ENCODE results near the gene SLC35B4.

SLC35B4 gene

GRCh38 chr7:134316539-134317344, at the start of gene SLC35B4:
Gene SLC35B4 (minus strand): TSS chr7:134316930. CDS start chr7:134316751, 179 bp downstream.
- peak; percentile 92 to 97 for DNase-seq

- no peak for DNase-seq
These were observed 49.8 kb upstream of the SLC35B4 start for GRCh38 chr7:134366481-134366880.

- no peak for DNase-seq
These were observed 48.8 kb upstream of the SLC35B4 start for GRCh38 chr7:134365341-134366054.

GRCh38 chr7:134364619-134365037, 47.9 kb upstream of the SLC35B4 start:
- no peak for DNase-seq

GRCh38 chr7:134362587-134363483, 46.1 kb upstream of the SLC35B4 start:
- peak in 1 of 2 experiments; percentile 17 for DNase-seq

GRCh38 chr7:134359787-134360432, 43.2 kb upstream of the SLC35B4 start:
- DNase-seq: no peak

GRCh38 chr7:134357486-134357885, 40.8 kb upstream of the SLC35B4 start:
- DNase-seq: no peak

- DNase-seq: no peak
These were observed 39.7 kb upstream of the SLC35B4 start for GRCh38 chr7:134356421-134356936.

- DNase-seq: peak; percentile 58 to 64
These were observed 39.2 kb upstream of the SLC35B4 start for GRCh38 chr7:134355927-134356326.

GRCh38 chr7:134355004-134355525, 38.3 kb upstream of the SLC35B4 start:
- no peak for DNase-seq

GRCh38 chr7:134353411-134353810, 36.7 kb upstream of the SLC35B4 start:
- no peak for DNase-seq

- no peak for DNase-seq
These were observed 34.7 kb upstream of the SLC35B4 start for GRCh38 chr7:134351424-134351823.

- DNase-seq: no peak
These were observed 34.0 kb upstream of the SLC35B4 start for GRCh38 chr7:134350709-134351108.

- no peak for DNase-seq
These were observed 30.8 kb upstream of the SLC35B4 start for GRCh38 chr7:134347567-134347966.

- no peak for DNase-seq
These were observed 27.1 kb upstream of the SLC35B4 start for GRCh38 chr7:134343796-134344195.

GRCh38 chr7:134343136-134343535, 26.4 kb upstream of the SLC35B4 start:
- no peak for DNase-seq

GRCh38 chr7:134339475-134339874, 22.7 kb upstream of the SLC35B4 start:
- no peak for DNase-seq

- no peak for DNase-seq
These were observed 21.2 kb upstream of the SLC35B4 start for GRCh38 chr7:134337980-134338379.

- no peak for DNase-seq
These were observed 17.7 kb upstream of the SLC35B4 start for GRCh38 chr7:134334408-134334807.

GRCh38 chr7:134333943-134334342, 17.2 kb upstream of the SLC35B4 start:
- no peak for DNase-seq

GRCh38 chr7:134332892-134333291, 16.2 kb upstream of the SLC35B4 start:
- DNase-seq: no peak

GRCh38 chr7:134331393-134331792, 14.7 kb upstream of the SLC35B4 start:
- DNase-seq: no peak

Measured in AML-193 (cell line).